ENCODE data around the gene CHEK1. TPM values are rescaled to one million over a fixed set of nuclear protein-coding genes. Genes with fewer than 3 reads are reported as not detected.

CHEK1 gene
- total RNA-seq, 1 experiment from 2014 or later, result 111 TPM

DNA sequence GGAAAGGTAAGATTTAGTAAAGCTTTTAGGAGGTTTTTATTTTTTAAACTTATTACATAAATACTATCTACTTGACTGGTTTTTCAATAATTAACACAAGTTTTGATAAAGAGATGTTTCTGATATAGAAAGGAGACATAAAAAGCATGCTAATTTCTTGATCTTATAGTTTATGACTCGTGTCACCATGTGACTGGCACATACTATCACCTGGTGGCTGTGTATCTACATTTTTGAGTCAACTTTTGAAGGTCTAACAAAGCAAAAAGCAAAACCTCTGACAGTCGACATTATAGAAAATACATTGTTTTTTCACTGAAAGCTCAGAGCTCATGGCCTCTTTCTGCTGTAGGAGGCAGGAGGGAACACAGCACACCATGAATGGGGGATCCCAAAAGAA, 54.9 kb downstream of the CHEK1 start (continued):
- TF ChIP-seq, protein P1, sequence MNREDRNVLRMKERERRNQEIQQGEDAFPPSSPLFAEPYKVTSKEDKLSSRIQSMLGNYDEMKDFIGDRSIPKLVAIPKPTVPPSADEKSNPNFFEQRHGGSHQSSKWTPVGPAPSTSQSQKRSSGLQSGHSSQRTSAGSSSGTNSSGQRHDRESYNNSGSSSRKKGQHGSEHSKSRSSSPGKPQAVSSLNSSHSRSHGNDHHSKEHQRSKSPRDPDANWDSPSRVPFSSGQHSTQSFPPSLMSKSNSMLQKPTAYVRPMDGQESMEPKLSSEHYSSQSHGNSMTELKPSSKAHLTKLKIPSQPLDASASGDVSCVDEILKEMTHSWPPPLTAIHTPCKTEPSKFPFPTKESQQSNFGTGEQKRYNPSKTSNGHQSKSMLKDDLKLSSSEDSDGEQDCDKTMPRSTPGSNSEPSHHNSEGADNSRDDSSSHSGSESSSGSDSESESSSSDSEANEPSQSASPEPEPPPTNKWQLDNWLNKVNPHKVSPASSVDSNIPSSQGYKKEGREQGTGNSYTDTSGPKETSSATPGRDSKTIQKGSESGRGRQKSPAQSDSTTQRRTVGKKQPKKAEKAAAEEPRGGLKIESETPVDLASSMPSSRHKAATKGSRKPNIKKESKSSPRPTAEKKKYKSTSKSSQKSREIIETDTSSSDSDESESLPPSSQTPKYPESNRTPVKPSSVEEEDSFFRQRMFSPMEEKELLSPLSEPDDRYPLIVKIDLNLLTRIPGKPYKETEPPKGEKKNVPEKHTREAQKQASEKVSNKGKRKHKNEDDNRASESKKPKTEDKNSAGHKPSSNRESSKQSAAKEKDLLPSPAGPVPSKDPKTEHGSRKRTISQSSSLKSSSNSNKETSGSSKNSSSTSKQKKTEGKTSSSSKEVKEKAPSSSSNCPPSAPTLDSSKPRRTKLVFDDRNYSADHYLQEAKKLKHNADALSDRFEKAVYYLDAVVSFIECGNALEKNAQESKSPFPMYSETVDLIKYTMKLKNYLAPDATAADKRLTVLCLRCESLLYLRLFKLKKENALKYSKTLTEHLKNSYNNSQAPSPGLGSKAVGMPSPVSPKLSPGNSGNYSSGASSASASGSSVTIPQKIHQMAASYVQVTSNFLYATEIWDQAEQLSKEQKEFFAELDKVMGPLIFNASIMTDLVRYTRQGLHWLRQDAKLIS (CRISPR knock-in tag; IDR thresholded peaks at IDR 0.05; ENCODE audit: borderline replicate concordance), result no peak

DNA sequence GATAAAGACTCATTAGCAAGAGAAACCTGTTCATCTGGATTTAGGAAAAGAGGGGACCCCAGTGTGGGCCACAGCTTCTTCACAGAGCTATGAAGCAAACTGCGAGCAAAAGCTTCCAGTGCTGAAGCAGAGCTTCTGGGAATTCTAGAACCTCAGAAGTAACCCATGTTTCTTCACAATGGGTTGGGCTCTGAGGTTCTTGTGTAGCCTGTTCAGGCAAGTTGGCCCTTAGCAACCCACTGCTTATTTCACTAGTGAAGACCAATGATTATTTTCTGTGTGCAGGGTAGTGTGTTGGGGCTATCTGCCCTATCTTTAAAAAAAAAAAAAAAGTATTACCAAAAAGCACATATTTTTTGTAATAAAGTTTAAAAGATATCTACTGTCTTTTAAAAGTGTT, 55.8 kb downstream of the CHEK1 start, which contains the start of gene ACRV1:
Gene ACRV1 (minus strand): TSS at position 101 of the 400 bp plus-strand sequence. CDS start 67 bp downstream, at position 34.
- DNase-seq (ENCODE audit: low spot score) (no peak), ATAC-seq (no peak)
- 0 out of 2 replicates have a peak within 1 kb of the TSS, but pooled peaks have one; percentile 16 for H3K27ac Mint-ChIP-seq
- ChIA-PET POLR2A (no interaction called here), CTCF (interaction anchor here (1.4 to 1.7 kb wide), 2 partner anchors 21 to 252 kb away, joined by 4 read pairs; no protein-coding TSS in a partner anchor)
- TF ChIP-seq, protein P2, sequence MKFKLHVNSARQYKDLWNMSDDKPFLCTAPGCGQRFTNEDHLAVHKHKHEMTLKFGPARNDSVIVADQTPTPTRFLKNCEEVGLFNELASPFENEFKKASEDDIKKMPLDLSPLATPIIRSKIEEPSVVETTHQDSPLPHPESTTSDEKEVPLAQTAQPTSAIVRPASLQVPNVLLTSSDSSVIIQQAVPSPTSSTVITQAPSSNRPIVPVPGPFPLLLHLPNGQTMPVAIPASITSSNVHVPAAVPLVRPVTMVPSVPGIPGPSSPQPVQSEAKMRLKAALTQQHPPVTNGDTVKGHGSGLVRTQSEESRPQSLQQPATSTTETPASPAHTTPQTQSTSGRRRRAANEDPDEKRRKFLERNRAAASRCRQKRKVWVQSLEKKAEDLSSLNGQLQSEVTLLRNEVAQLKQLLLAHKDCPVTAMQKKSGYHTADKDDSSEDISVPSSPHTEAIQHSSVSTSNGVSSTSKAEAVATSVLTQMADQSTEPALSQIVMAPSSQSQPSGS (CRISPR knock-in tag; IDR thresholded peaks at IDR 0.05; ENCODE audit: borderline replicate concordance, low read depth), result no peak
- TF ChIP-seq, protein P3, sequence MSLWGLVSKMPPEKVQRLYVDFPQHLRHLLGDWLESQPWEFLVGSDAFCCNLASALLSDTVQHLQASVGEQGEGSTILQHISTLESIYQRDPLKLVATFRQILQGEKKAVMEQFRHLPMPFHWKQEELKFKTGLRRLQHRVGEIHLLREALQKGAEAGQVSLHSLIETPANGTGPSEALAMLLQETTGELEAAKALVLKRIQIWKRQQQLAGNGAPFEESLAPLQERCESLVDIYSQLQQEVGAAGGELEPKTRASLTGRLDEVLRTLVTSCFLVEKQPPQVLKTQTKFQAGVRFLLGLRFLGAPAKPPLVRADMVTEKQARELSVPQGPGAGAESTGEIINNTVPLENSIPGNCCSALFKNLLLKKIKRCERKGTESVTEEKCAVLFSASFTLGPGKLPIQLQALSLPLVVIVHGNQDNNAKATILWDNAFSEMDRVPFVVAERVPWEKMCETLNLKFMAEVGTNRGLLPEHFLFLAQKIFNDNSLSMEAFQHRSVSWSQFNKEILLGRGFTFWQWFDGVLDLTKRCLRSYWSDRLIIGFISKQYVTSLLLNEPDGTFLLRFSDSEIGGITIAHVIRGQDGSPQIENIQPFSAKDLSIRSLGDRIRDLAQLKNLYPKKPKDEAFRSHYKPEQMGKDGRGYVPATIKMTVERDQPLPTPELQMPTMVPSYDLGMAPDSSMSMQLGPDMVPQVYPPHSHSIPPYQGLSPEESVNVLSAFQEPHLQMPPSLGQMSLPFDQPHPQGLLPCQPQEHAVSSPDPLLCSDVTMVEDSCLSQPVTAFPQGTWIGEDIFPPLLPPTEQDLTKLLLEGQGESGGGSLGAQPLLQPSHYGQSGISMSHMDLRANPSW (CRISPR knock-in tag; conservative IDR thresholded peaks at IDR 0.05; ENCODE audit: low read depth), result no peak
- no peak for TF ChIP-seq NFATC4 (CRISPR knock-in tag; IDR thresholded peaks at IDR 0.05)
- TF ChIP-seq, protein P4, sequence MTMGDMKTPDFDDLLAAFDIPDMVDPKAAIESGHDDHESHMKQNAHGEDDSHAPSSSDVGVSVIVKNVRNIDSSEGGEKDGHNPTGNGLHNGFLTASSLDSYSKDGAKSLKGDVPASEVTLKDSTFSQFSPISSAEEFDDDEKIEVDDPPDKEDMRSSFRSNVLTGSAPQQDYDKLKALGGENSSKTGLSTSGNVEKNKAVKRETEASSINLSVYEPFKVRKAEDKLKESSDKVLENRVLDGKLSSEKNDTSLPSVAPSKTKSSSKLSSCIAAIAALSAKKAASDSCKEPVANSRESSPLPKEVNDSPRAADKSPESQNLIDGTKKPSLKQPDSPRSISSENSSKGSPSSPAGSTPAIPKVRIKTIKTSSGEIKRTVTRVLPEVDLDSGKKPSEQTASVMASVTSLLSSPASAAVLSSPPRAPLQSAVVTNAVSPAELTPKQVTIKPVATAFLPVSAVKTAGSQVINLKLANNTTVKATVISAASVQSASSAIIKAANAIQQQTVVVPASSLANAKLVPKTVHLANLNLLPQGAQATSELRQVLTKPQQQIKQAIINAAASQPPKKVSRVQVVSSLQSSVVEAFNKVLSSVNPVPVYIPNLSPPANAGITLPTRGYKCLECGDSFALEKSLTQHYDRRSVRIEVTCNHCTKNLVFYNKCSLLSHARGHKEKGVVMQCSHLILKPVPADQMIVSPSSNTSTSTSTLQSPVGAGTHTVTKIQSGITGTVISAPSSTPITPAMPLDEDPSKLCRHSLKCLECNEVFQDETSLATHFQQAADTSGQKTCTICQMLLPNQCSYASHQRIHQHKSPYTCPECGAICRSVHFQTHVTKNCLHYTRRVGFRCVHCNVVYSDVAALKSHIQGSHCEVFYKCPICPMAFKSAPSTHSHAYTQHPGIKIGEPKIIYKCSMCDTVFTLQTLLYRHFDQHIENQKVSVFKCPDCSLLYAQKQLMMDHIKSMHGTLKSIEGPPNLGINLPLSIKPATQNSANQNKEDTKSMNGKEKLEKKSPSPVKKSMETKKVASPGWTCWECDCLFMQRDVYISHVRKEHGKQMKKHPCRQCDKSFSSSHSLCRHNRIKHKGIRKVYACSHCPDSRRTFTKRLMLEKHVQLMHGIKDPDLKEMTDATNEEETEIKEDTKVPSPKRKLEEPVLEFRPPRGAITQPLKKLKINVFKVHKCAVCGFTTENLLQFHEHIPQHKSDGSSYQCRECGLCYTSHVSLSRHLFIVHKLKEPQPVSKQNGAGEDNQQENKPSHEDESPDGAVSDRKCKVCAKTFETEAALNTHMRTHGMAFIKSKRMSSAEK (CRISPR knock-in tag; IDR thresholded peaks at IDR 0.05; ENCODE audit: borderline replicate concordance), result no peak
- no peak for TF ChIP-seq ZNF219 (CRISPR knock-in tag; IDR thresholded peaks at IDR 0.05; ENCODE audit: borderline replicate concordance)
- no peak for TF ChIP-seq FOXK1 (CRISPR knock-in tag; IDR thresholded peaks at IDR 0.05)
- no peak for TF ChIP-seq JAZF1 (CRISPR knock-in tag; IDR thresholded peaks at IDR 0.05)
- TF ChIP-seq, protein P5, sequence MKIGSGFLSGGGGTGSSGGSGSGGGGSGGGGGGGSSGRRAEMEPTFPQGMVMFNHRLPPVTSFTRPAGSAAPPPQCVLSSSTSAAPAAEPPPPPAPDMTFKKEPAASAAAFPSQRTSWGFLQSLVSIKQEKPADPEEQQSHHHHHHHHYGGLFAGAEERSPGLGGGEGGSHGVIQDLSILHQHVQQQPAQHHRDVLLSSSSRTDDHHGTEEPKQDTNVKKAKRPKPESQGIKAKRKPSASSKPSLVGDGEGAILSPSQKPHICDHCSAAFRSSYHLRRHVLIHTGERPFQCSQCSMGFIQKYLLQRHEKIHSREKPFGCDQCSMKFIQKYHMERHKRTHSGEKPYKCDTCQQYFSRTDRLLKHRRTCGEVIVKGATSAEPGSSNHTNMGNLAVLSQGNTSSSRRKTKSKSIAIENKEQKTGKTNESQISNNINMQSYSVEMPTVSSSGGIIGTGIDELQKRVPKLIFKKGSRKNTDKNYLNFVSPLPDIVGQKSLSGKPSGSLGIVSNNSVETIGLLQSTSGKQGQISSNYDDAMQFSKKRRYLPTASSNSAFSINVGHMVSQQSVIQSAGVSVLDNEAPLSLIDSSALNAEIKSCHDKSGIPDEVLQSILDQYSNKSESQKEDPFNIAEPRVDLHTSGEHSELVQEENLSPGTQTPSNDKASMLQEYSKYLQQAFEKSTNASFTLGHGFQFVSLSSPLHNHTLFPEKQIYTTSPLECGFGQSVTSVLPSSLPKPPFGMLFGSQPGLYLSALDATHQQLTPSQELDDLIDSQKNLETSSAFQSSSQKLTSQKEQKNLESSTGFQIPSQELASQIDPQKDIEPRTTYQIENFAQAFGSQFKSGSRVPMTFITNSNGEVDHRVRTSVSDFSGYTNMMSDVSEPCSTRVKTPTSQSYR (CRISPR knock-in tag; IDR thresholded peaks at IDR 0.05), result no peak
- no peak within 1 kb of the TSS for H3K4me3 Mint-ChIP-seq
- H3K36me3 Mint-ChIP-seq, result peaks cover 29% of the 10 kb centered on the region
- H3K27me3 Mint-ChIP-seq (ENCODE audit: low read depth), result no peaks in the 10 kb centered on the region
- H3K4me1 Mint-ChIP-seq, result peaks cover 26% of the 10 kb centered on the region
- H3K9me3 Mint-ChIP-seq, result no peaks in the 10 kb centered on the region

Data from WTC11 (cell line).